ENCODE measurements around the gene PTPRF. TPM values are rescaled to one million over a fixed set of nuclear protein-coding genes. Genes with fewer than 3 reads are reported as not detected.

The PTPRF gene
- total RNA-seq, 1 donor from 2014 or later = 66.7 TPM

DNA sequence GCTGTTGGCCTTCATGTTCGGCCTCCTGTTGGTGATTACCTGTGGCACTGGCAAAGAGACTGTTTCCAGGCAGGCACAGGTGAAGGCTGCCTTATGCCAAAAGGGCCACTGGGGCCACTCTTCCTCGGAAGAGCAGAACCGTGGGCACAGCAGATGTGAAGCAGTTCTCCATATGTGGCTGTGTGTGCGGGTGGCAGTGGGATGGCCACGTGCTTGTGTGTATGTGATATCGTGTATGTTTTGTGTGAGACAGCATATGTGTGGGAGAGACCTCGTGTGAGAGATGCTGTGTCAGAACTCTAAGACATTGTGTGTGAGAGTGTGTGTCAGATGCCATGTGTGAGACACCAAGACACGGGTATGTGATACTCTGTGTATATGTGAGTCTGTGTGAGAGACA lies 65.9 kb downstream of the PTPRF start:
- Mint-ChIP-seq H3K27me3 (ENCODE audit: low read depth) (no peaks in the 10 kb centered on the region), H3K36me3 (ENCODE audit: low read depth) (peaks cover 10% of the 10 kb centered on the region), H3K27ac (ENCODE audit: unreplicated experiment) (no peak overlapping the region), H3K4me1 (ENCODE audit: low read depth) (no peaks in the 10 kb centered on the region), H3K9me3 (ENCODE audit: low read depth) (no peaks in the 10 kb centered on the region), H3K4me3 (ENCODE audit: unreplicated experiment) (no peak overlapping the region)
- no peak for DNase-seq (ENCODE audit: low spot score)
- TF ChIP-seq, protein P1, sequence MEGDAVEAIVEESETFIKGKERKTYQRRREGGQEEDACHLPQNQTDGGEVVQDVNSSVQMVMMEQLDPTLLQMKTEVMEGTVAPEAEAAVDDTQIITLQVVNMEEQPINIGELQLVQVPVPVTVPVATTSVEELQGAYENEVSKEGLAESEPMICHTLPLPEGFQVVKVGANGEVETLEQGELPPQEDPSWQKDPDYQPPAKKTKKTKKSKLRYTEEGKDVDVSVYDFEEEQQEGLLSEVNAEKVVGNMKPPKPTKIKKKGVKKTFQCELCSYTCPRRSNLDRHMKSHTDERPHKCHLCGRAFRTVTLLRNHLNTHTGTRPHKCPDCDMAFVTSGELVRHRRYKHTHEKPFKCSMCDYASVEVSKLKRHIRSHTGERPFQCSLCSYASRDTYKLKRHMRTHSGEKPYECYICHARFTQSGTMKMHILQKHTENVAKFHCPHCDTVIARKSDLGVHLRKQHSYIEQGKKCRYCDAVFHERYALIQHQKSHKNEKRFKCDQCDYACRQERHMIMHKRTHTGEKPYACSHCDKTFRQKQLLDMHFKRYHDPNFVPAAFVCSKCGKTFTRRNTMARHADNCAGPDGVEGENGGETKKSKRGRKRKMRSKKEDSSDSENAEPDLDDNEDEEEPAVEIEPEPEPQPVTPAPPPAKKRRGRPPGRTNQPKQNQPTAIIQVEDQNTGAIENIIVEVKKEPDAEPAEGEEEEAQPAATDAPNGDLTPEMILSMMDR (IDR thresholded peaks at IDR 0.05) = no peak

DNA sequence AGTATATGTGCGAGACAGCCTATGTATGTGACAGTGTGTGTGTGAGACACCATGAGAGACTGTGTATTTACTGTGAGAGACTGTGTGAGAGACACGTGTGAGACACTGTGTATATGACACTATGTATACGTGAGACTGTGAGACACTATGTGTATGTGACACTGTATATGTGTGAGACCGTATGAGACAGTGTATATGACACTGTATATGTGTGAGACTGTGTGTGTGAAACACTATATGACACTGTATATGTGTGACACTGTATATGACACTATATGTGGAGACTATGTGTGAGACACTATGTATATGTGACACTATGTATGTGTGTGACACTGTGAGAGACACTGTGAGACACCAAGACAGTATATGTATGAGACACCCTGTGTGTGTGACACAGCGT lies 66.3 kb downstream of the PTPRF start:
- TF ChIP-seq, protein P1 (IDR thresholded peaks at IDR 0.05) = no peak
- Mint-ChIP-seq H3K9me3 (ENCODE audit: low read depth) (no peaks in the 10 kb centered on the region), H3K36me3 (ENCODE audit: low read depth) (peaks cover 10% of the 10 kb centered on the region), H3K27ac (ENCODE audit: unreplicated experiment) (no peak overlapping the region), H3K4me3 (ENCODE audit: unreplicated experiment) (no peak overlapping the region), H3K27me3 (ENCODE audit: low read depth) (no peaks in the 10 kb centered on the region), H3K4me1 (ENCODE audit: low read depth) (no peaks in the 10 kb centered on the region)
- no peak for DNase-seq (ENCODE audit: low spot score)

DNA sequence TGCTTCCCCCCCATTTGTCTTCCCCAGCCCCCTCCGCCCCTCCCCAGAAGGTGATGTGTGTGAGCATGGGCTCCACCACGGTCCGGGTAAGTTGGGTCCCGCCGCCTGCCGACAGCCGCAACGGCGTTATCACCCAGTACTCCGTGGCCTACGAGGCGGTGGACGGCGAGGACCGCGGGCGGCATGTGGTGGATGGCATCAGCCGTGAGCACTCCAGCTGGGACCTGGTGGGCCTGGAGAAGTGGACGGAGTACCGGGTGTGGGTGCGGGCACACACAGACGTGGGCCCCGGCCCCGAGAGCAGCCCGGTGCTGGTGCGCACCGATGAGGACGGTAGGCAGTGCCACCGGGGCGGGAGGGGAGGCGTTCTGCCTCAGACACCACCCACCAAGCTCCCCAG lies 67.0 kb downstream of the PTPRF start:
- no peaks in the 10 kb centered on the region for H3K4me1 Mint-ChIP-seq (ENCODE audit: low read depth)
- DNase-seq (ENCODE audit: low spot score) = no peak
- H3K36me3 Mint-ChIP-seq (ENCODE audit: low read depth) = peaks cover 9% of the 10 kb centered on the region
- H3K27me3 Mint-ChIP-seq (ENCODE audit: low read depth) = no peaks in the 10 kb centered on the region
- H3K27ac Mint-ChIP-seq (ENCODE audit: unreplicated experiment) = no peak overlapping the region
- no peak overlapping the region for H3K4me3 Mint-ChIP-seq (ENCODE audit: unreplicated experiment)
- TF ChIP-seq, protein P1 (IDR thresholded peaks at IDR 0.05) = no peak
- no peaks in the 10 kb centered on the region for H3K9me3 Mint-ChIP-seq (ENCODE audit: low read depth)

DNA sequence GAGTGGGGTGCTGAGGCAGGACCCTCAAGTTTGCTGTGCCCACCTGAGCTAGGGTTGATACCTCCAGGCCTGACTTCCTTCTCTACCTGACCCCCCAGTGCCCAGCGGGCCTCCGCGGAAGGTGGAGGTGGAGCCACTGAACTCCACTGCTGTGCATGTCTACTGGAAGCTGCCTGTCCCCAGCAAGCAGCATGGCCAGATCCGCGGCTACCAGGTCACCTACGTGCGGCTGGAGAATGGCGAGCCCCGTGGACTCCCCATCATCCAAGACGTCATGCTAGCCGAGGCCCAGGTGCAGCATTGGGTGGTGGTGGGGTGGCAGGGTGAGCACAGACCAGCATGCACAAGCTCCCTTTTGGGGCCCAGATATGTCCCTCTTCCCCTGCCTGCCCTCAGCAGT lies 67.9 kb downstream of the PTPRF start:
- Mint-ChIP-seq H3K4me3 (ENCODE audit: unreplicated experiment) (no peak overlapping the region), H3K27ac (ENCODE audit: unreplicated experiment) (no peak overlapping the region), H3K36me3 (ENCODE audit: low read depth) (peaks cover 9% of the 10 kb centered on the region), H3K27me3 (ENCODE audit: low read depth) (no peaks in the 10 kb centered on the region), H3K9me3 (ENCODE audit: low read depth) (no peaks in the 10 kb centered on the region), H3K4me1 (ENCODE audit: low read depth) (no peaks in the 10 kb centered on the region)
- no peak for DNase-seq (ENCODE audit: low spot score)
- TF ChIP-seq, protein P1 (IDR thresholded peaks at IDR 0.05) = no peak

DNA sequence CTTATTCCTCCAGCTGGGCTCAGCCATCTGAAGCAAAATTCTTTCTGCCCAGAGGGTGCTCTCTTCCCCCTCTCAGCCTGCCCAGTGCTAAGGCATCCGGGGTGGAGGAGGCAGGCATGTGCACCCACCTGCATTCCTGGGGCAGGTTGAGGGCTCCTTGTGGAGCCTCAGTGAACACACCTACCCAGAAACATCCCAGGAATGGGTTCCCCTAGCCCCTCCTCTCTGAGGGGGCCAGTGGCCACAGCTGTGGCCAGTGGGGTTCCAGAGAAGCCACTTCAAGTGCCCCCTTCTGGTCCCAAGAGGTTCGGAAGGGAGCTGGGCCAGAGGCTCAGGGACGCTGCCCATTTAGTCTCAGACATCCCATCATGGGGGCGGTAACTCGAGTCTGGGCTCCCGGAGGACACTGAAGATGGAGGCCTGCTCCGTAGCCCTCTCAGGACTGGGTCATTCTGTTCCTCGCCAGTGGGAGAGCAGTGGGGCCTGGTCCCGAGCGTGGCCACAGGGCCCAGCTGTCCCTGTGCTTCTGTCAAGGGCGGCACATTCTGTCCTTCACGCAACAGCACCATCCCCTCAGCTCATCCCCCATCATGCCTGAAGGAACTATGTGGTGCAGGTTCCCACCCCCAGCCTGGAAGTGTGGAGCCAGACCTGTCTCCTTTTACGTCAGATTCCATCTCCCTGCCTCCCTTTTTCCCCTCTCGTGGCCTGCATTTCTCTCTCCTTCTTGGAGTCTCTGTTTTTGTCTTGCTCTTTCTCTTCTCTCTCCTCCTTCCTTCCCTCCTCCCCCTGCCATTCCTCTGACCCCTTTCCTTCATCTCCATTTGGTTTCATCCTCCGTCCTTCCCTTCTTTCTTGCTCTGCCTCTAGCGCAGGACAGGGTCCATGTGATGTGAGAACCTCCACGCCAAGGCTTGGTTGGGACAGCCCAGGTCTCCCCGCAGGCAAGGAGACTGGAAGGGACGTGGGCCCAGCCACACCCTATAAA lies 69.6 kb downstream of the PTPRF start:
- H3K36me3 Mint-ChIP-seq (ENCODE audit: low read depth) = peaks cover 14% of the 10 kb centered on the region
- no peak overlapping the region for H3K4me3 Mint-ChIP-seq (ENCODE audit: unreplicated experiment)
- H3K9me3 Mint-ChIP-seq (ENCODE audit: low read depth) = no peaks in the 10 kb centered on the region
- H3K27ac Mint-ChIP-seq (ENCODE audit: unreplicated experiment) = no peak overlapping the region
- H3K27me3 Mint-ChIP-seq (ENCODE audit: low read depth) = no peaks in the 10 kb centered on the region
- DNase-seq (ENCODE audit: low spot score) = no peak
- TF ChIP-seq, protein P1 (IDR thresholded peaks at IDR 0.05) = no peak
- H3K4me1 Mint-ChIP-seq (ENCODE audit: low read depth) = no peaks in the 10 kb centered on the region
